Skin of body (tissue), 2 donors: ENCODE measurements around the gene OR7D2. TPM values are rescaled to one million over a fixed set of nuclear protein-coding genes. Genes with fewer than 3 reads are reported as not detected.

Source experiments
- DNase-seq: peaks from one replicate; lab custom pipeline; 2025; lab: John Stamatoyannopoulos, UW
- total RNA-seq: library from RNA; depleted of rRNA; stranded (reverse); fragments of >200 nt; gene quantifications from one replicate; pipeline ENCODE4 v1.2.3, GENCODE V29; 2014

Gene OR7D2
- total RNA-seq, 1 donor from 2014 or later, result not detected

- DNase-seq, result peak; percentile 22
These were observed 26.8 kb downstream of the OR7D2 start for GRCh38 chr19:9205501-9206113.

- no peak for DNase-seq
These were observed 40.7 kb downstream of the OR7D2 start, which contains the start of gene OR7D4 for GRCh38 chr19:9219489-9219888. Gene OR7D4, minus strand, starts transcription at chr19:9219589. Its CDS starts 4,752 bp downstream, at chr19:9214837.

Other genes starting within 250 kb of the OR7D2 start
- gene MUC16, start 168.6 kb upstream of the OR7D2 start, total RNA-seq, result 0.49 TPM
- gene OR1M1, start 91.9 kb upstream of the OR7D2 start, total RNA-seq, result not detected
- gene OR7G2, start 71.5 kb upstream of the OR7D2 start, total RNA-seq, result not detected
- gene OR7G1, start 63.2 kb upstream of the OR7D2 start, total RNA-seq, result not detected
- not detected for gene OR7G3, start 52.0 kb upstream of the OR7D2 start, total RNA-seq
- 14.0 TPM for gene ZNF317, start 38.6 kb upstream of the OR7D2 start, total RNA-seq
- gene OR7D4, start 40.6 kb downstream of the OR7D2 start, total RNA-seq, result not detected
- gene OR7E24, start 72.0 kb downstream of the OR7D2 start, total RNA-seq, result not detected
- 12.8 TPM for gene ZNF699, start 130.9 kb downstream of the OR7D2 start, total RNA-seq
- 29.8 TPM for gene ZNF559, start 145.2 kb downstream of the OR7D2 start, total RNA-seq
- gene ZNF177, start 184.0 kb downstream of the OR7D2 start, total RNA-seq, result 4.4 TPM